K562 (cell line): ENCODE data around the gene PRH1. TPM values are rescaled to one million over a fixed set of nuclear protein-coding genes. Genes with fewer than 3 reads are reported as not detected.

Experiments
- ATAC-seq: fragments of 200-7000 bp; cut with Tn5 transposase; 3 replicates; pipeline ENCODE4 v1.9.1; 2020; ENCODE audit warnings: moderate library complexity
- BruUV-seq: library from RNA; stranded (reverse); fragments of 400-500 nt; replicated peaks from 2 replicates; lab custom pipeline; 2021; lab: Mats Ljungman, UMichigan
- CTCF ChIA-PET: fragments of 300-600 bp; formaldehyde crosslinking; extraction: SDS; loops from one replicate; lab custom pipeline; 2021; ENCODE audit warnings: low intra/inter-chr PET ratio; lab: Yijun Ruan, JAX
- POLR2A ChIA-PET: fragments of 300-600, 350-650 bp; sonication (Branson Sonifier 250); formaldehyde crosslinking; extraction: SDS; loops from one replicate; lab custom pipeline; 2021; ENCODE audit warnings: antibody characterized with exemption, inconsistent platforms; lab: Yijun Ruan, JAX
- DNase-seq, 4 experiments: peaks; one replicate each; pipeline versions ENCODE4 v3.0.0 to v3.0.0-alpha.2; 2011 to 2018; ENCODE audit warnings: low spot score in 3 of 4, mixed read lengths in 3 of 4; ENCODE audit errors: extremely low read depth in 1 of 4
- FAIRE-seq: peaks from 2 replicates; lab custom pipeline; 2011; peaks lifted over from hg19 to GRCh38; lab: Jason Lieb, UNC
- H2AFZ ChIP-seq: 2 replicates; pipeline ENCODE4 v1.6.0; 2011; ENCODE audit warnings: low read depth, low read length, control low read depth, inconsistent platforms
- H3K27ac ChIP-seq: fragments of 200-600 bp; 3 replicates; pipeline ENCODE4 v1.8.0; 2011; ENCODE audit warnings: low read depth, mild to moderate bottlenecking, control low read depth, inconsistent platforms, low read length, moderate library complexity, mixed read lengths; ENCODE audit errors: extremely low read depth
- H3K27me3 ChIP-seq, 2 experiments: fragments of 300-600 bp in 1 of 2; 2 replicates in 1 of 2; 3 replicates in 1 of 2; pipeline versions ENCODE4 v1.6.0 to v1.8.0; 2011; ENCODE audit warnings: inconsistent platforms in 2 of 2, low read length in 2 of 2, mild to moderate bottlenecking in 1 of 2, mixed read lengths in 1 of 2, moderate library complexity in 1 of 2; ENCODE audit not compliant: control insufficient read depth in 2 of 2, insufficient read depth in 2 of 2
- H3K36me3 ChIP-seq: fragments of 300-600 bp; 3 replicates; pipeline ENCODE4 v1.8.0; 2011; ENCODE audit warnings: mild to moderate bottlenecking, low read length, inconsistent platforms; ENCODE audit not compliant: control insufficient read depth, insufficient read depth
- H3K4me1 ChIP-seq, 2 experiments: fragments of 200-600 bp in 1 of 2; replicated peaks in 1 of 2; 2 replicates in 1 of 2; 3 replicates in 1 of 2; pipeline versions ENCODE4 v1.5.1 to v1.8.0; 2011; ENCODE audit warnings: inconsistent platforms in 2 of 2, low read length in 2 of 2, mild to moderate bottlenecking in 1 of 2, mixed read lengths in 1 of 2, moderate library complexity in 1 of 2; ENCODE audit not compliant: control insufficient read depth in 2 of 2, insufficient read depth in 2 of 2
- H3K4me2 ChIP-seq: 2 replicates; pipeline ENCODE4 v1.6.1; 2011; ENCODE audit warnings: low read length, control low read depth, inconsistent platforms, mixed read lengths; ENCODE audit not compliant: insufficient read depth
- H3K4me3 ChIP-seq: fragments of 200-600 bp; sonication (generic), shearing (Covaris generic); 2 replicates; pipeline ENCODE4 v1.5.1; 2016; ENCODE audit warnings: control low read depth, inconsistent platforms
- H3K79me2 ChIP-seq: fragments of 200-600 bp; 3 replicates; pipeline ENCODE4 v1.8.0; 2011; ENCODE audit warnings: low read length, inconsistent platforms; ENCODE audit not compliant: control insufficient read depth, insufficient read depth
- H3K9ac ChIP-seq, 2 experiments: 2 replicates each; pipeline versions ENCODE4 v1.6.0 to v1.6.1; 2011; ENCODE audit warnings: low read depth in 2 of 2, low read length in 2 of 2, control low read depth in 1 of 2, inconsistent platforms in 1 of 2, mild to moderate bottlenecking in 1 of 2, mixed read lengths in 1 of 2; ENCODE audit not compliant: insufficient read depth in 1 of 2
- H3K9me1 ChIP-seq: one replicate; pipeline ENCODE4 v1.6.0; 2011; ENCODE audit warnings: inconsistent platforms, mild to moderate bottlenecking, low read length, moderate library complexity; ENCODE audit not compliant: control insufficient read depth, insufficient read depth
- H3K9me3 ChIP-seq: replicated peaks from 2 replicates; pipeline ENCODE4 v1.5.1; 2011; ENCODE audit warnings: low read depth, low read length, inconsistent platforms; ENCODE audit not compliant: control insufficient read depth, insufficient read depth
- H4K20me1 ChIP-seq: replicated peaks from 2 replicates; pipeline ENCODE4 v1.6.1; 2011; ENCODE audit warnings: low read length, inconsistent platforms, mixed read lengths; ENCODE audit not compliant: control insufficient read depth, insufficient read depth
- ARHGAP35 ChIP-seq: fragments of 450-650 bp; IDR thresholded peaks from 2 replicates; pipeline ENCODE4 v1.6.1; 2018; ENCODE audit not compliant: partially characterized antibody
- DNMT1 ChIP-seq: fragments of 450-650 bp; IDR thresholded peaks from 2 replicates; pipeline ENCODE4 v1.6.1; 2016; ENCODE audit warnings: antibody characterized with exemption, mild to moderate bottlenecking
- ETV1 ChIP-seq: fragments of 450-650 bp; conservative IDR thresholded peaks from 2 replicates; pipeline ENCODE4 v1.6.1; 2016; ENCODE audit warnings: missing genetic modification characterization, control low read depth, low read depth, missing compliant biosample characterization
- HDAC6 ChIP-seq: IDR thresholded peaks from 2 replicates; pipeline ENCODE4 v1.6.1; 2012; ENCODE audit warnings: low read depth, mild to moderate bottlenecking, control low read depth, inconsistent platforms, low read length, moderate library complexity
- ILK ChIP-seq: fragments of 450-650 bp; IDR thresholded peaks from 2 replicates; pipeline ENCODE4 v1.6.1; 2016; ENCODE audit warnings: missing genetic modification characterization, low read depth, mild to moderate bottlenecking, missing compliant biosample characterization, moderate library complexity, borderline replicate concordance
- MAFF ChIP-seq: IDR thresholded peaks from 2 replicates; pipeline ENCODE4 v1.6.1; 2012; ENCODE audit warnings: low read length, improper control_type of control experiment
- RFX7 ChIP-seq: fragments of 250-450 bp; sonication (Bioruptor Pico); IDR thresholded peaks from 2 replicates; pipeline ENCODE4 v1.5.1; 2021; ENCODE audit warnings: mild to moderate bottlenecking
- U2AF2 ChIP-seq: fragments of 200-400 bp; formaldehyde crosslinking; optimal IDR thresholded peaks from 2 replicates; pipeline ENCODE3; 2017; ENCODE audit warnings: low read depth, mild to moderate bottlenecking, low read length
- ZNF384 ChIP-seq: IDR thresholded peaks from 2 replicates; pipeline ENCODE4 v1.6.1; 2012; ENCODE audit warnings: low read depth, low read length, improper control_type of control experiment
- ZNF785 ChIP-seq: fragments of 250-450 bp; sonication (Bioruptor Pico); IDR thresholded peaks from 2 replicates; pipeline ENCODE4 v1.4.0; 2020; ENCODE audit warnings: mild to moderate bottlenecking
- ZSCAN32 ChIP-seq: fragments of 450-650 bp; formaldehyde crosslinking; IDR thresholded peaks from 2 replicates; pipeline ENCODE4 v1.4.0; 2020; ENCODE audit warnings: mild to moderate bottlenecking, moderate library complexity
- WGBS: fragments of 100-300 bp; shearing (Covaris generic); methylation state at CpG from one replicate; pipeline ENCODE4 v1.1.6; 2016; ENCODE audit warnings: low coverage, mixed read lengths; ENCODE audit not compliant: insufficient coverage; ENCODE audit errors: missing lambda C conversion rate; 5-methylcytosine and 5-hydroxymethylcytosine counted together
- in situ Hi-C: fragments of 300-500 bp; cut with MboI; formaldehyde crosslinking; loops from 4 replicates; pipeline ENCODE4 v1.15.0; 2018; ENCODE audit warnings: inconsistent platforms, mixed read lengths
- intact Hi-C: fragments of 100-400 bp; cut with micrococcal nuclease; formaldehyde crosslinking; loops from 2 replicates; pipeline ENCODE4 v1.14.2; 2022
- polyA plus RNA-seq, 8 experiments: library from polyadenylated mRNA; depleted of rRNA in 4 of 8; stranded (reverse) in 5 of 8; unstranded in 3 of 8; fragments of >200 nt; fragmentation: Nextera tagmentation in 2 of 8; fragmentation: Illumina TruSeq in 1 of 8; extraction: Ambion mirVana in 2 of 8; extraction: Trizol in 1 of 8; gene quantifications; 2 replicates each; pipeline versions ENCODE4 v1.2.1 to v1.2.3, GENCODE V29; 2011 to 2014; ENCODE audit warnings: inconsistent platforms in 1 of 8, missing spikeins in 1 of 8
- total RNA-seq, 7 experiments: library from RNA; depleted of rRNA in 6 of 7; stranded (reverse); fragments of >200 nt in 6 of 7; fragmentation: Illumina TruSeq in 2 of 7; extraction: Trizol in 2 of 7; gene quantifications; 2 replicates each; pipeline versions ENCODE4 v1.2.1 to v1.2.3, GENCODE V29; 2011 to 2021; ENCODE audit warnings: low replicate concordance in 1 of 7
- TF ChIP-seq, protein P1 (sequence below): fragments of 150-350 bp; conservative IDR thresholded peaks from 2 replicates; pipeline ENCODE4 v1.6.1; 2014; ENCODE audit warnings: low read length
- TF ChIP-seq, protein P2 (sequence below): sonication (generic); formaldehyde crosslinking; IDR thresholded peaks from 2 replicates; pipeline ENCODE4 v1.8.0; 2022; ENCODE audit warnings: mild to moderate bottlenecking, missing genetic modification reagents

Gene PRH1
- total and polyA plus RNA-seq, 9 of the 15 experiments (the other 6 are each of a cell fraction or from before 2014, with no cell fraction given), result 1.2 to 14.2 (median 6.0) TPM

DNA sequence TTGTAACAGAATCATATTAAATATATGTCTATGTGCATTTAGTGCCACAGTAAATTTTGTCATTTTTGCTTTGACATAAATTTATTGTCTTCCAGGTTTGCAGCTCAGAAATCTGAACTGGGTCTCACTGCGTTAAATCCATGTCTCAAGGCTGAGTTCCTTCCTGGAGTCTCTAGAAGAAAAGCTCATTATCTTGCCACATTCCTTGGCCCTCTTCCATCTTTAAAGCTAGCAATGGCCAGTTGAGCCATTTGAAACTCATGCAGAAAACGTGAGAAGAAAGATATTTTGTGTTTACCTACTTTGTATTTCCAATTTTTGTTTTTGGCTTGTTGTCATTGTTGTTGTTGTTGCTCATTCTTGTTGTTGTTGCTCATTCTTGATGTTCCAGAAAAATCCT is 10.7 kb downstream of the PRH1 start:
- FAIRE-seq (no peak), ATAC-seq (no peak), DNase-seq (no peak)
- no peak overlapping the region for H3K4me2 ChIP-seq
- H3K9ac ChIP-seq, result no peak overlapping the region
- no peak overlapping the region for H3K4me3 ChIP-seq
- ChIA-PET POLR2A (no interaction called here), CTCF (no interaction called here)
- H3K27ac ChIP-seq, result no peak overlapping the region
- no peak for TF ChIP-seq RFX7 (CRISPR knock-in tag)
- no peak for TF ChIP-seq ETV1
- no peak for TF ChIP-seq HDAC6
- H3K36me3 ChIP-seq, result no peaks in the 10 kb centered on the region
- no peaks in the 10 kb centered on the region for H3K9me3 ChIP-seq
- 14% methylated on average over 2 of the region's 2 CpGs for WGBS
- in situ Hi-C loops (no loop called here), intact Hi-C loops (no loop called here)
- H3K27me3 ChIP-seq, result no peaks in the 10 kb centered on the region
- H3K9me1 ChIP-seq, result no peaks in the 10 kb centered on the region
- no peaks in the 10 kb centered on the region for H4K20me1 ChIP-seq
- no peaks in the 10 kb centered on the region for H3K4me1 ChIP-seq
- no peak overlapping the region for H2AFZ ChIP-seq
- BruUV-seq, result no TSS peak
- H3K79me2 ChIP-seq, result no peaks in the 10 kb centered on the region

DNA sequence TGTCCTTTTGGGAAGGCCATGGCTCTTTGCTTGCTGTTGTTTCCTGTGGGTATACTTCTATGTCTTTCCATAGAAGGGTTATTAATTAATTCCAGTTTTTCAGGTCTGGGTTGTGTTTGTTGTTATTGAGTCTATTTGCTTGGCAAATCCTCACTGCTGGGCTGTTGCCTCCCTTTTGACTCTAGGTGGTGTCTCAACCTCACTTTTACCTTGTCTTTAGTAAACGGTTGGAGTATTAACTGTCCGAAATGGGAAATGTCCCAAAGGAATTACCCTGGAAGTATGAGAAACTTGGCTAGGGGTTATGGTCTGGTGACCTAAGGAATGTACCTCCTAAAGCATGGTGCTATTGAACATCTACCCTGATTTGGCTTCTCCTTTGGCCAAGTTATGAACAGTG is 16.7 kb downstream of the PRH1 start:
- BruUV-seq, result no TSS peak
- intact Hi-C loops, result no loop called here
- no peak for DNase-seq
- CTCF ChIA-PET, result interaction anchor here (0.8 kb wide), 1 partner anchor 619 kb away, joined by 3 read pairs; no protein-coding TSS in a partner anchor
- H3K79me2 ChIP-seq, result no peaks in the 10 kb centered on the region
- 59% methylated on average over 2 of the region's 2 CpGs for WGBS
- no peak for ATAC-seq
- no peaks in the 10 kb centered on the region for H3K36me3 ChIP-seq
- FAIRE-seq, result no peak
- no peaks in the 10 kb centered on the region for H3K4me1 ChIP-seq
- in situ Hi-C loops, result no loop called here
- no peaks in the 10 kb centered on the region for H3K9me1 ChIP-seq
- H3K4me2 ChIP-seq, result no peak overlapping the region
- H3K27me3 ChIP-seq, result no peaks in the 10 kb centered on the region
- H3K9ac ChIP-seq, result no peak overlapping the region
- H2AFZ ChIP-seq, result no peak overlapping the region
- H3K9me3 ChIP-seq, result no peaks in the 10 kb centered on the region
- H4K20me1 ChIP-seq, result no peaks in the 10 kb centered on the region
- no peak overlapping the region for H3K27ac ChIP-seq
- POLR2A ChIA-PET, result no interaction called here
- no peak overlapping the region for H3K4me3 ChIP-seq
- TF ChIP-seq DNMT1 (no peak), ZSCAN32 (CRISPR knock-in tag) (no peak), ZNF384 (no peak), ILK (tag) (no peak), HDAC6 (no peak), MAFF (no peak), U2AF2 (no peak), ARHGAP35 (no peak), ZNF785 (CRISPR knock-in tag) (no peak)
- TF ChIP-seq, protein P1, sequence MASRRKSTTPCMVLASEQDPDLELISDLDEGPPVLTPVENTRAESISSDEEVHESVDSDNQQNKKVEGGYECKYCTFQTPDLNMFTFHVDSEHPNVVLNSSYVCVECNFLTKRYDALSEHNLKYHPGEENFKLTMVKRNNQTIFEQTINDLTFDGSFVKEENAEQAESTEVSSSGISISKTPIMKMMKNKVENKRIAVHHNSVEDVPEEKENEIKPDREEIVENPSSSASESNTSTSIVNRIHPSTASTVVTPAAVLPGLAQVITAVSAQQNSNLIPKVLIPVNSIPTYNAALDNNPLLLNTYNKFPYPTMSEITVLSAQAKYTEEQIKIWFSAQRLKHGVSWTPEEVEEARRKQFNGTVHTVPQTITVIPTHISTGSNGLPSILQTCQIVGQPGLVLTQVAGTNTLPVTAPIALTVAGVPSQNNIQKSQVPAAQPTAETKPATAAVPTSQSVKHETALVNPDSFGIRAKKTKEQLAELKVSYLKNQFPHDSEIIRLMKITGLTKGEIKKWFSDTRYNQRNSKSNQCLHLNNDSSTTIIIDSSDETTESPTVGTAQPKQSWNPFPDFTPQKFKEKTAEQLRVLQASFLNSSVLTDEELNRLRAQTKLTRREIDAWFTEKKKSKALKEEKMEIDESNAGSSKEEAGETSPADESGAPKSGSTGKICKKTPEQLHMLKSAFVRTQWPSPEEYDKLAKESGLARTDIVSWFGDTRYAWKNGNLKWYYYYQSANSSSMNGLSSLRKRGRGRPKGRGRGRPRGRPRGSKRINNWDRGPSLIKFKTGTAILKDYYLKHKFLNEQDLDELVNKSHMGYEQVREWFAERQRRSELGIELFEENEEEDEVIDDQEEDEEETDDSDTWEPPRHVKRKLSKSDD, result no peak
- TF ChIP-seq, protein P2, sequence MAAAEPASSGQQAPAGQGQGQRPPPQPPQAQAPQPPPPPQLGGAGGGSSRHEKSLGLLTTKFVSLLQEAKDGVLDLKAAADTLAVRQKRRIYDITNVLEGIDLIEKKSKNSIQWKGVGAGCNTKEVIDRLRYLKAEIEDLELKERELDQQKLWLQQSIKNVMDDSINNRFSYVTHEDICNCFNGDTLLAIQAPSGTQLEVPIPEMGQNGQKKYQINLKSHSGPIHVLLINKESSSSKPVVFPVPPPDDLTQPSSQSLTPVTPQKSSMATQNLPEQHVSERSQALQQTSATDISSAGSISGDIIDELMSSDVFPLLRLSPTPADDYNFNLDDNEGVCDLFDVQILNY (CRISPR knock-in tag), result no peak
